ENCODE measurements around the gene NEURL2.

GRCh38 chr20:45853484-45853883, 37.5 kb downstream of the NEURL2 start:
- no peak for TF ChIP-seq CTCF (IDR thresholded peaks at IDR 0.05)
- no peak for TF ChIP-seq POLR2A (IDR thresholded peaks at IDR 0.05)

All from lower leg skin (tissue), 3 donors.